ENCODE results near the gene RPAP3. TPM values are rescaled to one million over a fixed set of nuclear protein-coding genes. Genes with fewer than 3 reads are reported as not detected.
A peak's percentile ranks its signal among the peaks of the same experiment; 100 is the strongest.

Gene RPAP3
- total RNA-seq, 2 donors from 2014 or later, result 12.2 to 14.3 TPM

- Histone ChIP-seq H3K27me3 (no peaks in the 10 kb centered on the region), H3K27ac (peak overlapping the region; percentile 85 to 93), H3K4me3 (peak overlapping the region; percentile 93 to 99), H3K36me3 (peaks cover 6% of the 10 kb centered on the region), H3K4me1 (peaks cover 0 to 12% of the 10 kb centered on the region in 2 donors), H3K9me3 (no peaks in the 10 kb centered on the region)
- TF ChIP-seq CTCF (IDR thresholded peaks at IDR 0.05), result no peak
- DNase-seq (ENCODE audit: low spot score), result no peak
Observed at GRCh38 chr12:47705229-47705565, 633 bp downstream of the RPAP3 start.

GRCh38 chr12:47704719-47705118, 1.1 kb downstream of the RPAP3 start:
- Histone ChIP-seq H3K4me3 (no peak overlapping the region), H3K4me1 (peaks cover 0 to 12% of the 10 kb centered on the region in 2 donors)
- TF ChIP-seq CTCF (IDR thresholded peaks at IDR 0.05), result no peak

GRCh38 chr12:47700263-47700662, 5.6 kb downstream of the RPAP3 start:
- H3K9me3 ChIP-seq, result no peaks in the 10 kb centered on the region
- peaks cover 16% of the 10 kb centered on the region for H3K36me3 ChIP-seq
- H3K4me1 ChIP-seq, result peaks cover 0 to 7% of the 10 kb centered on the region in 2 donors
- no peak for DNase-seq (ENCODE audit: low spot score)
- no peaks in the 10 kb centered on the region for H3K27me3 ChIP-seq
- H3K4me3 ChIP-seq, result no peak overlapping the region
- no peak overlapping the region for H3K27ac ChIP-seq
- TF ChIP-seq CTCF (IDR thresholded peaks at IDR 0.05), result no peak

More at GRCh38 chr12:47704719-47705118, 1.1 kb downstream of the RPAP3 start:
- no peak overlapping the region for H3K27ac ChIP-seq
- DNase-seq (ENCODE audit: low spot score), result no peak
- H3K27me3 ChIP-seq, result no peaks in the 10 kb centered on the region
- no peaks in the 10 kb centered on the region for H3K9me3 ChIP-seq
- H3K36me3 ChIP-seq, result peaks cover 11% of the 10 kb centered on the region

- no peaks in the 10 kb centered on the region for H3K4me1 ChIP-seq
- peaks cover 16% of the 10 kb centered on the region for H3K36me3 ChIP-seq
- no peak for DNase-seq (ENCODE audit: low spot score)
- H3K9me3 ChIP-seq, result no peaks in the 10 kb centered on the region
- no peak for TF ChIP-seq CTCF (IDR thresholded peaks at IDR 0.05)
- no peaks in the 10 kb centered on the region for H3K27me3 ChIP-seq
- no peak overlapping the region for H3K4me3 ChIP-seq
- H3K27ac ChIP-seq, result no peak overlapping the region
Observed at GRCh38 chr12:47698631-47699030, 7.2 kb downstream of the RPAP3 start.

- H3K27me3 ChIP-seq, result no peaks in the 10 kb centered on the region
- no peaks in the 10 kb centered on the region for H3K9me3 ChIP-seq
- H3K27ac ChIP-seq, result no peak overlapping the region
- no peak for DNase-seq (ENCODE audit: low spot score)
- no peak overlapping the region for H3K4me3 ChIP-seq
- no peaks in the 10 kb centered on the region for H3K4me1 ChIP-seq
- H3K36me3 ChIP-seq, result peaks cover 16% of the 10 kb centered on the region
- no peak for TF ChIP-seq CTCF (IDR thresholded peaks at IDR 0.05)
Observed at GRCh38 chr12:47698055-47698454, 7.8 kb downstream of the RPAP3 start.

- no peak overlapping the region for H3K27ac ChIP-seq
- TF ChIP-seq CTCF (IDR thresholded peaks at IDR 0.05), result no peak
- H3K9me3 ChIP-seq, result no peaks in the 10 kb centered on the region
- H3K4me3 ChIP-seq, result no peak overlapping the region
- H3K36me3 ChIP-seq, result peaks cover 6% of the 10 kb centered on the region
- H3K27me3 ChIP-seq, result no peaks in the 10 kb centered on the region
- no peak for DNase-seq (ENCODE audit: low spot score)
- H3K4me1 ChIP-seq, result no peaks in the 10 kb centered on the region
Observed at GRCh38 chr12:47689215-47689614, 16.6 kb downstream of the RPAP3 start.
